H1 (cell line): ENCODE results near the gene FHIT. TPM values are rescaled to one million over a fixed set of nuclear protein-coding genes. Genes with fewer than 3 reads are reported as not detected.

ENCODE experiments used
- CTCF ChIA-PET: fragments of 300-600 bp; sonication (Branson Sonifier 250); formaldehyde crosslinking; loops from one replicate; lab custom pipeline; 2021; ENCODE audit not compliant: partially characterized antibody; lab: Charles Lee
- POLR2A ChIA-PET: fragments of 300-600 bp; sonication (Branson Sonifier 250); formaldehyde crosslinking; loops from one replicate; lab custom pipeline; 2021; ENCODE audit warnings: inconsistent platforms; ENCODE audit not compliant: partially characterized antibody; lab: Charles Lee
- DNase-seq, 2 experiments: peaks; one replicate each; pipeline versions ENCODE4 v3.0.0 to v3.0.0-alpha.2; 2010 to 2022; ENCODE audit warnings: low spot score in 2 of 2, low read depth in 1 of 2, mixed read lengths in 1 of 2
- FAIRE-seq: peaks from 2 replicates; lab custom pipeline; 2011; peaks lifted over from hg19 to GRCh38; lab: Jason Lieb, UNC
- H2AFZ ChIP-seq: 2 replicates; pipeline ENCODE4 v1.8.1; 2012; ENCODE audit warnings: low read length, inconsistent platforms
- H2AK5ac ChIP-seq: 2 replicates; pipeline ENCODE4 v1.6.1; 2013; ENCODE audit warnings: low read depth, low read length
- H2BK120ac ChIP-seq: replicated peaks from 2 replicates; pipeline ENCODE3; 2013; ENCODE audit warnings: low read depth, low read length, inconsistent platforms
- H2BK12ac ChIP-seq: 2 replicates; pipeline ENCODE4 v1.6.1; 2013; ENCODE audit warnings: low read depth, low read length
- H2BK15ac ChIP-seq: 2 replicates; pipeline ENCODE4 v1.6.1; 2013; ENCODE audit warnings: low read length
- H2BK20ac ChIP-seq: 2 replicates; pipeline ENCODE4 v1.6.1; 2013; ENCODE audit warnings: low read length
- H2BK5ac ChIP-seq: 2 replicates; pipeline ENCODE4 v1.6.1; 2013; ENCODE audit warnings: low read depth, low read length
- H3K14ac ChIP-seq: 2 replicates; pipeline ENCODE4 v1.6.1; 2013; ENCODE audit warnings: inconsistent platforms; ENCODE audit not compliant: insufficient read length
- H3K18ac ChIP-seq: 2 replicates; pipeline ENCODE4 v1.6.1; 2013; ENCODE audit warnings: low read length; ENCODE audit errors: extremely low read depth
- H3K23ac ChIP-seq: 2 replicates; pipeline ENCODE4 v1.6.1; 2013; ENCODE audit warnings: inconsistent platforms; ENCODE audit not compliant: insufficient read length
- H3K23me2 ChIP-seq: 2 replicates; pipeline ENCODE4 v1.6.1; 2013; ENCODE audit warnings: low read depth, low read length
- H3K27ac ChIP-seq: 2 replicates; pipeline ENCODE4 v1.6.1; 2011; ENCODE audit warnings: low read depth, low read length, inconsistent platforms
- H3K27me3 ChIP-seq, 4 experiments: replicated peaks in 1 of 4; 1 replicate in 1 of 4; 2 replicates in 3 of 4; pipeline versions ENCODE4 v1.6.1 to v1.8.1; 2011 to 2013; ENCODE audit warnings: low read length in 3 of 4, mild to moderate bottlenecking in 3 of 4, inconsistent platforms in 2 of 4, mixed read lengths in 2 of 4, moderate library complexity in 1 of 4; ENCODE audit not compliant: control insufficient read depth in 3 of 4, insufficient read depth in 3 of 4; ENCODE audit errors: extremely low read depth in 1 of 4
- H3K36me3 ChIP-seq, 4 experiments: 2 replicates each; pipeline versions ENCODE4 v1.6.1 to v1.8.1; 2011 to 2013; ENCODE audit warnings: mild to moderate bottlenecking in 4 of 4, low read length in 3 of 4, moderate library complexity in 2 of 4, control low read depth in 1 of 4, inconsistent platforms in 1 of 4; ENCODE audit not compliant: insufficient read depth in 4 of 4, control insufficient read depth in 2 of 4
- H3K4ac ChIP-seq: replicated peaks from 2 replicates; pipeline ENCODE3; 2013; ENCODE audit warnings: low read length, low read depth, mixed read lengths, inconsistent platforms; ENCODE audit not compliant: insufficient read length
- H3K4me1 ChIP-seq, 4 experiments: replicated peaks in 1 of 4; 1 replicate in 1 of 4; 2 replicates in 3 of 4; pipeline versions ENCODE4 v1.6.1 to v1.8.1; 2011 to 2013; ENCODE audit warnings: low read length in 3 of 4, inconsistent platforms in 2 of 4, mixed read lengths in 1 of 4; ENCODE audit not compliant: insufficient read depth in 4 of 4, control insufficient read depth in 3 of 4
- H3K4me2 ChIP-seq, 2 experiments: 2 replicates each; pipeline versions ENCODE4 v1.6.1 to v1.8.1; 2011 to 2013; ENCODE audit warnings: low read depth in 2 of 2, low read length in 2 of 2, control low read depth in 1 of 2, inconsistent platforms in 1 of 2, mild to moderate bottlenecking in 1 of 2; ENCODE audit not compliant: insufficient read depth in 1 of 2
- H3K4me3 ChIP-seq, 4 experiments: fragments of 200-600, 300-600 bp in 1 of 4; sonication (generic), shearing (Covaris generic), sonication (Bioruptor Twin) in 1 of 4; 2 replicates each; pipeline versions ENCODE4 v1.5.1 to v1.8.1; 2011 to 2016; ENCODE audit warnings: low read length in 4 of 4, low read depth in 3 of 4, control low read depth in 2 of 4, inconsistent platforms in 2 of 4, mild to moderate bottlenecking in 2 of 4, mixed read lengths in 1 of 4, moderate library complexity in 1 of 4; ENCODE audit not compliant: insufficient read depth in 2 of 4; ENCODE audit errors: extremely low read depth in 1 of 4
- H3K56ac ChIP-seq: replicated peaks from 2 replicates; pipeline ENCODE3; 2013; ENCODE audit warnings: low read depth, mild to moderate bottlenecking, mixed read lengths, low read length, inconsistent platforms; ENCODE audit not compliant: insufficient read length
- H3K79me1 ChIP-seq: 2 replicates; pipeline ENCODE4 v1.6.1; 2013; ENCODE audit warnings: low read depth, low read length, control low read depth
- H3K79me2 ChIP-seq, 2 experiments: 2 replicates each; pipeline versions ENCODE4 v1.6.1 to v1.8.1; 2012 to 2013; ENCODE audit warnings: low read length in 2 of 2, mild to moderate bottlenecking in 2 of 2, inconsistent platforms in 1 of 2; ENCODE audit not compliant: insufficient read depth in 2 of 2, control insufficient read depth in 1 of 2
- H3K9ac ChIP-seq, 4 experiments: replicated peaks in 1 of 4; 1 replicate in 1 of 4; 2 replicates in 3 of 4; pipeline versions ENCODE4 v1.6.1 to v1.8.1; 2011 to 2013; ENCODE audit warnings: low read depth in 3 of 4, low read length in 3 of 4, control low read depth in 2 of 4, mild to moderate bottlenecking in 2 of 4, moderate library complexity in 2 of 4, inconsistent platforms in 1 of 4; ENCODE audit errors: extremely low read depth in 1 of 4
- H3K9me3 ChIP-seq, 2 experiments: 2 replicates each; pipeline versions ENCODE4 v1.6.1 to v1.8.1; 2012 to 2013; ENCODE audit warnings: mild to moderate bottlenecking in 2 of 2, moderate library complexity in 2 of 2, control low read depth in 1 of 2, inconsistent platforms in 1 of 2, low read depth in 1 of 2, low read length in 1 of 2, mixed read lengths in 1 of 2; ENCODE audit not compliant: insufficient read depth in 2 of 2
- H4K20me1 ChIP-seq, 2 experiments: replicated peaks in 1 of 2; 2 replicates each; pipeline versions ENCODE3 to v1.8.1; 2011 to 2013; ENCODE audit warnings: inconsistent platforms in 2 of 2, low read length in 2 of 2, mild to moderate bottlenecking in 1 of 2; ENCODE audit not compliant: insufficient read depth in 2 of 2, control insufficient read depth in 1 of 2
- H4K5ac ChIP-seq: 2 replicates; pipeline ENCODE4 v1.6.1; 2013; ENCODE audit warnings: low read length, low read depth, mixed read lengths, inconsistent platforms; ENCODE audit not compliant: insufficient read length
- H4K8ac ChIP-seq: 2 replicates; pipeline ENCODE4 v1.8.0; 2013; ENCODE audit warnings: mild to moderate bottlenecking, moderate library complexity, low read length, inconsistent platforms; ENCODE audit not compliant: insufficient read depth; ENCODE audit errors: extremely low read depth
- H4K91ac ChIP-seq: replicated peaks from 2 replicates; pipeline ENCODE3; 2013; ENCODE audit warnings: low read length, mixed read lengths, inconsistent platforms; ENCODE audit not compliant: insufficient read length
- ATF2 ChIP-seq: IDR thresholded peaks from 2 replicates; pipeline ENCODE4 v1.6.1; 2012; ENCODE audit warnings: low read length, inconsistent platforms
- BACH1 ChIP-seq: IDR thresholded peaks from 2 replicates; pipeline ENCODE4 v1.6.1; 2012; ENCODE audit warnings: low read length, improper control_type of control experiment
- BCL11A ChIP-seq, 2 experiments: IDR thresholded peaks; one replicate each; pipeline ENCODE4 v1.6.1; 2011; ENCODE audit warnings: low read depth in 2 of 2, low read length in 2 of 2, mild to moderate bottlenecking in 2 of 2
- BRCA1 ChIP-seq: IDR thresholded peaks from 2 replicates; pipeline ENCODE4 v1.6.1; 2012; ENCODE audit warnings: low read depth, low read length, improper control_type of control experiment
- NRF1 ChIP-seq: IDR thresholded peaks from 2 replicates; pipeline ENCODE4 v1.6.1; 2011; ENCODE audit warnings: mild to moderate bottlenecking, low read depth, low read length, improper control_type of control experiment
- RAD21 ChIP-seq, 2 experiments: IDR thresholded peaks in 1 of 2; conservative IDR thresholded peaks in 1 of 2; 2 replicates each; pipeline ENCODE4 v1.6.1; 2011; ENCODE audit warnings: low read depth in 2 of 2, low read length in 2 of 2, improper control_type of control experiment in 1 of 2, inconsistent platforms in 1 of 2, mild to moderate bottlenecking in 1 of 2, moderate library complexity in 1 of 2
- RBBP5 ChIP-seq: IDR thresholded peaks from 2 replicates; pipeline ENCODE4 v1.7.1; 2012; ENCODE audit warnings: low read depth, mild to moderate bottlenecking, inconsistent platforms, low read length, moderate library complexity, borderline replicate concordance
- SP4 ChIP-seq: IDR thresholded peaks from 2 replicates; pipeline ENCODE4 v1.6.1; 2012; ENCODE audit warnings: low read length, inconsistent platforms
- TAF1 ChIP-seq: IDR thresholded peaks from 2 replicates; pipeline ENCODE4 v1.6.1; 2011; ENCODE audit warnings: mild to moderate bottlenecking, low read depth, low read length
- WGBS, 2 experiments: shearing (Covaris generic) in 1 of 2; methylation state at CpG; one replicate each; pipeline versions ENCODE4 v1.1.6 to v1.1.7; 2013 to 2015; ENCODE audit warnings: low lambda C conversion rate in 2 of 2, mixed read lengths in 2 of 2, inconsistent platforms in 1 of 2, low coverage in 1 of 2, missing lambda C conversion rate in 1 of 2; ENCODE audit not compliant: insufficient replicate concordance in 2 of 2, insufficient coverage in 1 of 2, insufficient read length in 1 of 2; ENCODE audit errors: extremely low coverage in 1 of 2, missing lambda C conversion rate in 1 of 2; 5-methylcytosine and 5-hydroxymethylcytosine counted together
- polyA plus RNA-seq, 7 experiments: library from polyadenylated mRNA; depleted of rRNA in 3 of 7; stranded (reverse) in 5 of 7; unstranded in 2 of 7; fragments of >200 nt in 5 of 7; fragments of 200-250 nt in 2 of 7; gene quantifications; 1 replicate in 5 of 7; 2 replicates in 1 of 7; 4 replicates in 1 of 7; pipeline versions ENCODE4 v1.2.1 to v1.2.3, GENCODE V29; 2011 to 2013; ENCODE audit warnings: missing spikeins in 2 of 7, mixed read lengths in 2 of 7
- total RNA-seq: library from RNA; stranded (reverse); fragmentation: NEBNext Ultra II Directional; extraction: Animal tissue kit (Norgen Biotek cat#: 25700); gene quantifications from 2 replicates; pipeline ENCODE4 v1.2.1, GENCODE V29; 2021
- TF ChIP-seq, protein P1 (sequence below): IDR thresholded peaks from 2 replicates; pipeline ENCODE4 v1.6.1; 2011; ENCODE audit warnings: low read length, improper control_type of control experiment
- TF ChIP-seq, protein P2 (sequence below): IDR thresholded peaks from 2 replicates; pipeline ENCODE4 v1.6.1; 2011; ENCODE audit warnings: low read depth, mild to moderate bottlenecking, low read length; ENCODE audit not compliant: insufficient read depth

Gene FHIT
- total and polyA plus RNA-seq, 2 of the 8 experiments (the other 6 are each of a cell fraction or from before 2014, with no cell fraction given), result 1.2 to 3.2 TPM

- Histone ChIP-seq H3K23me2 (no peaks in the 10 kb centered on the region), H3K18ac (no peak overlapping the region), H3K9ac (no peak overlapping the region), H4K20me1 (no peaks in the 10 kb centered on the region), H3K9me3 (no peaks in the 10 kb centered on the region), H3K27me3 (no peaks in the 10 kb centered on the region), H3K79me2 (no peaks in the 10 kb centered on the region), H3K4me3 (no peak overlapping the region), H2AK5ac (no peak overlapping the region), H3K4ac (no peak overlapping the region), H3K4me2 (no peak overlapping the region), H2BK15ac (no peak overlapping the region), H2AFZ (no peak overlapping the region), H3K14ac (no peak overlapping the region), H2BK12ac (no peak overlapping the region), H3K27ac (no peak overlapping the region), H4K5ac (no peak overlapping the region), H2BK120ac (no peak overlapping the region), H3K79me1 (no peaks in the 10 kb centered on the region), H4K91ac (no peak overlapping the region), H2BK20ac (no peak overlapping the region), H3K23ac (no peak overlapping the region), H3K4me1 (no peaks in the 10 kb centered on the region), H4K8ac (no peak overlapping the region), H3K56ac (no peak overlapping the region), H2BK5ac (no peak overlapping the region), H3K36me3 (no peaks in the 10 kb centered on the region)
- POLR2A ChIA-PET, result no interaction called here
- DNase-seq, result no peak
- FAIRE-seq, result no peak
- 91% methylated on average over 4 of the region's 4 CpGs; no CpG with 5 or more reads in 1 of the 2 experiments for WGBS, 2 experiments
- CTCF ChIA-PET, result interaction anchor here (1.1 kb wide), 1 partner anchor 8 kb away, joined by 3 read pairs; no protein-coding TSS in a partner anchor
- TF ChIP-seq TAF1, result no peak
- no peak for TF ChIP-seq NRF1
- no peak for TF ChIP-seq RBBP5
- TF ChIP-seq, protein P1, sequence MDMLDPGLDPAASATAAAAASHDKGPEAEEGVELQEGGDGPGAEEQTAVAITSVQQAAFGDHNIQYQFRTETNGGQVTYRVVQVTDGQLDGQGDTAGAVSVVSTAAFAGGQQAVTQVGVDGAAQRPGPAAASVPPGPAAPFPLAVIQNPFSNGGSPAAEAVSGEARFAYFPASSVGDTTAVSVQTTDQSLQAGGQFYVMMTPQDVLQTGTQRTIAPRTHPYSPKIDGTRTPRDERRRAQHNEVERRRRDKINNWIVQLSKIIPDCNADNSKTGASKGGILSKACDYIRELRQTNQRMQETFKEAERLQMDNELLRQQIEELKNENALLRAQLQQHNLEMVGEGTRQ, result no peak
- no peak for TF ChIP-seq BCL11A (IDR thresholded peaks at IDR 0.05; ENCODE audit: low read depth in 2 of 2, low read length in 2 of 2)
- TF ChIP-seq BRCA1, result no peak
- TF ChIP-seq BACH1, result no peak
- TF ChIP-seq RAD21 (IDR thresholded peaks at IDR 0.05 in 1 of 2, conservative IDR thresholded peaks at IDR 0.05 in 1 of 2; ENCODE audit: low read depth in 2 of 2, low read length in 2 of 2), result no peak
- TF ChIP-seq SP4, result no peak
- TF ChIP-seq, protein P2, sequence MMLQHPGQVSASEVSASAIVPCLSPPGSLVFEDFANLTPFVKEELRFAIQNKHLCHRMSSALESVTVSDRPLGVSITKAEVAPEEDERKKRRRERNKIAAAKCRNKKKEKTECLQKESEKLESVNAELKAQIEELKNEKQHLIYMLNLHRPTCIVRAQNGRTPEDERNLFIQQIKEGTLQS, result no peak
- TF ChIP-seq ATF2, result no peak
Measured at GRCh38 chr3:60220768-60221167, 1030.5 kb downstream of the FHIT start.
